ENCODE measurements around the gene FRYL.

DNA sequence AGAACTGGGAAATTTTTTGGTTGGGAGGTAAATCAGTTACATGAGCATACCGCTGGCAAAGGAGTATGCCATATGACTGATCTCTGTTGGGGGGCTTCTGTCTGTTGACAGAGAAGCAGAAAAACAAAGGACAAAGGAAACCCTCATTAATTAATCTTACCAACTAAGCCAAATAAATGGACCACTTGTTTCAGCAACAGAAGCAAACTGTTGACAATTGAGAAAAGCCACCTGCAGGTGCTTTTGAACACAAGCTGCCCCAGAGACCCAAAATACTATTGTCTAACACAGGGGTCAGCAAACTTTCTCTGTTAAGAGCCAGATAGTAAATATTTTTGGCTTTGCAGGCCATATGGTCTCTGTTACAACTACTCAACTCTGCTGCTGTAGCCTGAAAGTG is 7.0 kb upstream of the FRYL start:
- TF ChIP-seq, protein P1, sequence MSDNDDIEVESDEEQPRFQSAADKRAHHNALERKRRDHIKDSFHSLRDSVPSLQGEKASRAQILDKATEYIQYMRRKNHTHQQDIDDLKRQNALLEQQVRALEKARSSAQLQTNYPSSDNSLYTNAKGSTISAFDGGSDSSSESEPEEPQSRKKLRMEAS (IDR thresholded peaks at IDR 0.05) = no peak
- TF ChIP-seq EP300 (IDR thresholded peaks at IDR 0.05; ENCODE audit: borderline replicate concordance) (no peak), EGR1 (IDR thresholded peaks at IDR 0.05) (no peak), TCF12 (IDR thresholded peaks at IDR 0.05; ENCODE audit: low read depth) (no peak), ZBTB7A (IDR thresholded peaks at IDR 0.05; ENCODE audit: low read depth) (no peak), TAF1 (IDR thresholded peaks at IDR 0.05; ENCODE audit: low read depth) (no peak), RAD21 (IDR thresholded peaks at IDR 0.05; ENCODE audit: low read depth) (no peak), CEBPB (IDR thresholded peaks at IDR 0.05) (no peak), NFIC (IDR thresholded peaks at IDR 0.05) (no peak), TEAD4 (IDR thresholded peaks at IDR 0.05) (no peak), FOXM1 (IDR thresholded peaks at IDR 0.05; ENCODE audit: borderline replicate concordance, low read depth) (no peak)
- TF ChIP-seq, protein P2, sequence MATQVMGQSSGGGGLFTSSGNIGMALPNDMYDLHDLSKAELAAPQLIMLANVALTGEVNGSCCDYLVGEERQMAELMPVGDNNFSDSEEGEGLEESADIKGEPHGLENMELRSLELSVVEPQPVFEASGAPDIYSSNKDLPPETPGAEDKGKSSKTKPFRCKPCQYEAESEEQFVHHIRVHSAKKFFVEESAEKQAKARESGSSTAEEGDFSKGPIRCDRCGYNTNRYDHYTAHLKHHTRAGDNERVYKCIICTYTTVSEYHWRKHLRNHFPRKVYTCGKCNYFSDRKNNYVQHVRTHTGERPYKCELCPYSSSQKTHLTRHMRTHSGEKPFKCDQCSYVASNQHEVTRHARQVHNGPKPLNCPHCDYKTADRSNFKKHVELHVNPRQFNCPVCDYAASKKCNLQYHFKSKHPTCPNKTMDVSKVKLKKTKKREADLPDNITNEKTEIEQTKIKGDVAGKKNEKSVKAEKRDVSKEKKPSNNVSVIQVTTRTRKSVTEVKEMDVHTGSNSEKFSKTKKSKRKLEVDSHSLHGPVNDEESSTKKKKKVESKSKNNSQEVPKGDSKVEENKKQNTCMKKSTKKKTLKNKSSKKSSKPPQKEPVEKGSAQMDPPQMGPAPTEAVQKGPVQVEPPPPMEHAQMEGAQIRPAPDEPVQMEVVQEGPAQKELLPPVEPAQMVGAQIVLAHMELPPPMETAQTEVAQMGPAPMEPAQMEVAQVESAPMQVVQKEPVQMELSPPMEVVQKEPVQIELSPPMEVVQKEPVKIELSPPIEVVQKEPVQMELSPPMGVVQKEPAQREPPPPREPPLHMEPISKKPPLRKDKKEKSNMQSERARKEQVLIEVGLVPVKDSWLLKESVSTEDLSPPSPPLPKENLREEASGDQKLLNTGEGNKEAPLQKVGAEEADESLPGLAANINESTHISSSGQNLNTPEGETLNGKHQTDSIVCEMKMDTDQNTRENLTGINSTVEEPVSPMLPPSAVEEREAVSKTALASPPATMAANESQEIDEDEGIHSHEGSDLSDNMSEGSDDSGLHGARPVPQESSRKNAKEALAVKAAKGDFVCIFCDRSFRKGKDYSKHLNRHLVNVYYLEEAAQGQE (IDR thresholded peaks at IDR 0.05; ENCODE audit: low read depth) = no peak
- TF ChIP-seq, protein P3, sequence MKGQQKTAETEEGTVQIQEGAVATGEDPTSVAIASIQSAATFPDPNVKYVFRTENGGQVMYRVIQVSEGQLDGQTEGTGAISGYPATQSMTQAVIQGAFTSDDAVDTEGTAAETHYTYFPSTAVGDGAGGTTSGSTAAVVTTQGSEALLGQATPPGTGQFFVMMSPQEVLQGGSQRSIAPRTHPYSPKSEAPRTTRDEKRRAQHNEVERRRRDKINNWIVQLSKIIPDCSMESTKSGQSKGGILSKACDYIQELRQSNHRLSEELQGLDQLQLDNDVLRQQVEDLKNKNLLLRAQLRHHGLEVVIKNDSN (IDR thresholded peaks at IDR 0.05) = no peak
